Activated CD4-positive, alpha-beta T cell treated with anti-CD3 and anti-CD28 coated beads for 36 hours (primary cell): ENCODE measurements around the gene TMEM256. TPM values are rescaled to one million over a fixed set of nuclear protein-coding genes. Genes with fewer than 3 reads are reported as not detected.

Experiments used
- ATAC-seq: fragments of 200-7000 bp; cut with Tn5 transposase; one replicate; pipeline ENCODE4 v1.10.0; 2021; ENCODE audit warnings: mild to moderate bottlenecking, moderate library complexity
- CTCF ChIA-PET: fragments of 350-600 bp; sonication (Branson Sonifier 250); formaldehyde crosslinking; loops from one replicate; lab custom pipeline; 2021; ENCODE audit warnings: antibody characterized with exemption; lab: Charles Lee
- POLR2A ChIA-PET: fragments of 350-600 bp; sonication (Branson Sonifier 250); formaldehyde crosslinking; loops from one replicate; lab custom pipeline; 2021; ENCODE audit warnings: antibody characterized with exemption, inconsistent platforms; lab: Charles Lee
- DNase-seq: peaks from one replicate; pipeline ENCODE4 v3.0.0-alpha.2; 2020
- H3K27ac Mint-ChIP-seq: one replicate; pipeline ENCODE4 v1.8.0; 2021; ENCODE audit warnings: mixed read lengths
- H3K27me3 Mint-ChIP-seq: one replicate; pipeline ENCODE4 v1.8.0; 2021; ENCODE audit warnings: mixed read lengths
- H3K36me3 Mint-ChIP-seq: one replicate; pipeline ENCODE4 v1.8.0; 2021; ENCODE audit warnings: low read depth, mixed read lengths
- H3K4me1 Mint-ChIP-seq: one replicate; pipeline ENCODE4 v1.8.0; 2021; ENCODE audit warnings: mixed read lengths
- H3K4me3 Mint-ChIP-seq: one replicate; pipeline ENCODE4 v1.8.0; 2021; ENCODE audit warnings: mild to moderate bottlenecking, moderate library complexity, mixed read lengths
- H3K9me3 Mint-ChIP-seq: one replicate; pipeline ENCODE4 v1.8.0; 2021; ENCODE audit warnings: low read depth, mixed read lengths
- intact Hi-C, 2 experiments: fragments of 100-400 bp; cut with DNase I in 1 of 2; cut with micrococcal nuclease in 1 of 2; formaldehyde crosslinking; loops; one replicate each; pipeline versions ENCODE4 v1.14.2 to v1.15.1; 2022 to 2024; cut with DNase I, micrococcal nuclease
- total RNA-seq, 2 experiments: library from RNA; stranded (reverse); gene quantifications; one replicate each; pipeline ENCODE4 v1.2.3, GENCODE V29; 2021

The TMEM256 gene
- total RNA-seq, result 10 to 100 TPM; 55.8 to 58.1 TPM

DNA sequence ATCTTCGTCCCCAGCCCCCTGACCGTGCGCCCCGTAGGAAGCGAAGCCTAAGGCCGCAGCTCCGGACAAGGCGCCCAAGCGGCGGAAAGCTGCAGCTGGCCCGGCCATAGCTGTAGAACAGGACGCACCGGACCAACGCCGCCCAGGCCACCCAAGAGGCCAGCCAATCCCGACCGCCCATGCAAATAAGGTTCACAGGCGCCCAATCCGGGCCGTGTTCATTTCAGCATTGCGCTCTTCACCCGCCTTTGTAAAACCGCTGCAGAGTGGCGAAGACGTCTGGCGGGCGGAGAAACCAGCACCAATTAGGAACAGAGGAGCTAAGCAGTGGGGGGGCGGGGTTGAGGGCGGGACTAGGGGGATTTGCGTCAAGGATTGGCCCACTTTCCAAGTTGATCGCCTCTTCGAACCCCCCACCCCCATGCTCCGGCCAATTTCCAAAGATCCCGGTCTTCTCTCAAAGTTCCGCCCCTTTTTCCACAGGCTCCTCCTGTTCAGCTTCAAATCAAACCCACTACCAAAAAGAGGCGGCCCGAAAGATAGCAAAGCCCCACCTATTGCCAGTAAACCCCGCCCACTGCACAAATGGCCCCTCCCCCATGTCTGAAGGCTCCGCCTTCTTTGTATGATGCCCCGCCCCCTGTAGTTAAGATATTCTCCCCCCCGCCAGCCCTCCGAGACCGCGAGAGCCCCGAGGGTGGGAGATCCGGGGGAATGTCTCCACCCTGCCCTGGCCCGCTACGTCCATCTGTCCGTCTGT lies at the start of gene TMEM256:
Gene TMEM256, minus strand, starts transcription at position 121 of the 760 bp plus-strand sequence. Its CDS starts 13 bp downstream, at position 108.
- Mint-ChIP-seq H3K27me3 (peaks cover 2% of the 10 kb centered on the region), H3K9me3 (no peaks in the 10 kb centered on the region), H3K4me3 (peak within 1 kb of the TSS; percentile 89), H3K4me1 (peaks cover 16% of the 10 kb centered on the region), H3K36me3 (peaks cover 2% of the 10 kb centered on the region), H3K27ac (peak within 1 kb of the TSS; percentile 92)
- POLR2A ChIA-PET, result interaction anchor here (0.5 to 2.1 kb wide), 7 partner anchors 32 to 283 kb away, joined by 3 to 13 read pairs (median 3); partner anchors contain the start of genes POLR2A, TMEM102, TP53 and WRAP53
- peak; percentile 99 for DNase-seq
- ATAC-seq, result peak; percentile 94
- intact Hi-C loops, result loop anchor here (1.0 to 5.0 kb wide), 21 partner anchors 10 to 529 kb away; partner anchors contain the start of genes PLSCR3 (in 2 of the 2), POLR2A (in 2 of the 2), TMEM102 (in 2 of the 2) and CNTROB (in 1 of the 2)
- CTCF ChIA-PET, result interaction anchor here (0.5 to 1.5 kb wide), 10 partner anchors 10 to 453 kb away, joined by 3 to 13 read pairs (median 3); partner anchors contain the start of genes CYB5D1, NAA38, PLSCR3 and TMEM102

DNA sequence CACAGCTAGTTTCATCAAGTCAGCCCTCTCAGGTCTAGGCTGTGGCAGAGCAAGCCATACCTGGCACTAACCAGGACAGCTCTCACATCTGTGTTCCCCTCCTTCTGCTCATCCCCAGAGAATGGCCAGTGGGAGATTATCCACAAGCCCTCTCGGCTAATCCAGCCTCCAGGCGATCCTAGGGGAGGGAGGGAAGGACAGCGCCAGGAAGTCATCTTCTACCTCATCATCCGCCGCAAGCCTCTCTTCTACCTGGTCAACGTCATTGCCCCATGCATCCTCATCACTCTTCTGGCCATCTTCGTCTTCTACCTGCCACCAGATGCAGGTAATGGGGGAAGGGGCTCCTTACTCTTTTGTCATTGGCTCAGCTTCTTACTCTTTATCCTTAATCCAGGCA lies 44.6 kb upstream of the TMEM256 start:
- H3K9me3 Mint-ChIP-seq, result no peaks in the 10 kb centered on the region
- peaks cover 24% of the 10 kb centered on the region for H3K27me3 Mint-ChIP-seq
- peaks cover 19% of the 10 kb centered on the region for H3K4me1 Mint-ChIP-seq
- DNase-seq, result no peak
- ChIA-PET POLR2A (no interaction called here), CTCF (interaction anchor here (1.2 kb wide), 1 partner anchor 10 kb away, joined by 3 read pairs; no protein-coding TSS in a partner anchor)
- ATAC-seq, result no peak
- intact Hi-C loops, result no loop called here
- no peak overlapping the region for H3K27ac Mint-ChIP-seq
- peaks cover 6% of the 10 kb centered on the region for H3K36me3 Mint-ChIP-seq
- no peak overlapping the region for H3K4me3 Mint-ChIP-seq

DNA sequence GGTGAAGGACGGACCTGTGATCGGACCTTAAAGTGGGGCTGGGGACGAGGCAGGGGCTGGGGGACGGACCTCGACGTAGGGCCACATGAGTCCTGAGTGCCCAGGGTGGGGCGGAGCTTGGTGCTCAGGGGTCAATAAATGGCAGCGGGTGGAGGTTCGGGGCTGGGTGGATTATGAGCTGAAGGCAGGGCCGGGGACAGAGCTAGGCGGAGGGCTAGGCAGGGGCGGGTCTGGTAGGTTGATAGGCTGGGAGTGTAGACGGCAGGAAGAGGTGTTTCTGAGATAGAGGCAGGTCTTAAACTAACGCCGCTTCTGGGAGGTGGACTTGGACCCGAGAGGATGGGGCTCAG lies 41.7 kb upstream of the TMEM256 start:
- H3K27me3 Mint-ChIP-seq, result peaks cover 38% of the 10 kb centered on the region
- H3K27ac Mint-ChIP-seq, result no peak overlapping the region
- ATAC-seq (peak; percentile 73), DNase-seq (peak; percentile 51)
- intact Hi-C loops, result no loop called here
- peaks cover 20% of the 10 kb centered on the region for H3K4me1 Mint-ChIP-seq
- H3K9me3 Mint-ChIP-seq, result no peaks in the 10 kb centered on the region
- H3K4me3 Mint-ChIP-seq, result peak overlapping the region; percentile 47
- peaks cover 6% of the 10 kb centered on the region for H3K36me3 Mint-ChIP-seq
- ChIA-PET CTCF (interaction anchor here (0.6 to 2.4 kb wide), 7 partner anchors 9 to 400 kb away, joined by 3 to 16 read pairs (median 5); partner anchors contain the start of genes CD68, SOX15 and TP53), POLR2A (interaction anchor here (0.9 kb wide), 1 partner anchor 47 kb away, joined by 3 read pairs; no protein-coding TSS in a partner anchor)

DNA sequence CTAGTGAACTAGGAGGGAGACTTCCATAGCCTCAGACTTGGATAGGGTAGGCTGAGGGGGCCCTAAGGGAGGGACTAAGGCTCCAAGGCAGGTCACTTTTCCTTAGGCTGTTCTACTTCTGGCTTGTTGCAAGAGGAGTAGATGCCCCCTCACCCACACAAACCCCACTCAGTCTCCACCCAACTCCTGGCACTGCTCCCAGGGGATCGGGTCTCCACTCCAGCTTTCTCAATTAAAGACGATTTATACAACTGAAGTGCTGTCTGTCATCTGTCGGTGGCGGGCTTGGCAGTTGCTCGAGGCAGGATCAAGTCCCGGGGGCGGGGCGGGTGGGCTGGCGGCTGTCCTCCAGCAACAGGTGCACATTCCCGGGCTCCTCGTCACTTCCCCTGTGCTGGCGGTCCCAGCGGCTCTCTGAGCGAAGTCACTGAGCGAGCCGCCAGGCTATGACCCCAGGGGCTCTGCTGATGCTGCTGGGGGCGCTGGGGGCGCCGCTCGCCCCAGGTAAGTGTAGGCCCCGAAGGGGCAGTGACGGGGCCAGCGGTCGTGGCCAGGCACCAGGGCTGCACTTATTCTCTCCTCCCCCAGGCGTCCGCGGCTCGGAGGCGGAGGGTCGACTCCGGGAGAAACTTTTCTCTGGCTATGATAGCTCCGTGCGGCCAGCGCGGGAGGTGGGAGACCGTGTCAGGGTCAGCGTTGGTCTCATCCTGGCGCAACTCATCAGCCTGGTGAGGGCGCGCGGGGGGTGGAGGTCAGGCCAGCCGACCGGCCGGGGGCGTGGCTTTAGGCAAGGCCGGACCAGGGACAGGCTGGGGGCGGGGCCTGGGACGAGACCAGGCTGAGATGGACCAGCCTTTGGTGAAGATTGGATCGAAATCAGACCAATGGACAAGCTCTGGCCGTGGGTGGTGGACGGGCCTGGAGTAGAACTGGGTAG lies 41.1 kb upstream of the TMEM256 start, which contains the start of gene CHRNB1:
Gene CHRNB1, plus strand, starts transcription at position 380 of the 937 bp plus-strand sequence. Its CDS starts 67 bp downstream, at position 447.
- H3K27ac Mint-ChIP-seq, result no peak within 1 kb of the TSS
- POLR2A ChIA-PET, result interaction anchor here (0.6 to 0.9 kb wide), 3 partner anchors 47 to 132 kb away, joined by 3 read pairs; no protein-coding TSS in a partner anchor
- peaks cover 26% of the 10 kb centered on the region for H3K4me1 Mint-ChIP-seq
- DNase-seq (peak; percentile 31), ATAC-seq (peak; percentile 6)
- CTCF ChIA-PET, result interaction anchor here (0.6 to 2.4 kb wide), 16 partner anchors 8 to 399 kb away, joined by 3 to 16 read pairs (median 4); partner anchors contain the start of genes CD68, PLSCR3, SOX15 and TMEM256
- intact Hi-C loops, result no loop called here
- H3K4me3 Mint-ChIP-seq, result peak within 1 kb of the TSS; percentile 47
- H3K9me3 Mint-ChIP-seq, result no peaks in the 10 kb centered on the region
- H3K36me3 Mint-ChIP-seq, result peaks cover 6% of the 10 kb centered on the region
- peaks cover 43% of the 10 kb centered on the region for H3K27me3 Mint-ChIP-seq

DNA sequence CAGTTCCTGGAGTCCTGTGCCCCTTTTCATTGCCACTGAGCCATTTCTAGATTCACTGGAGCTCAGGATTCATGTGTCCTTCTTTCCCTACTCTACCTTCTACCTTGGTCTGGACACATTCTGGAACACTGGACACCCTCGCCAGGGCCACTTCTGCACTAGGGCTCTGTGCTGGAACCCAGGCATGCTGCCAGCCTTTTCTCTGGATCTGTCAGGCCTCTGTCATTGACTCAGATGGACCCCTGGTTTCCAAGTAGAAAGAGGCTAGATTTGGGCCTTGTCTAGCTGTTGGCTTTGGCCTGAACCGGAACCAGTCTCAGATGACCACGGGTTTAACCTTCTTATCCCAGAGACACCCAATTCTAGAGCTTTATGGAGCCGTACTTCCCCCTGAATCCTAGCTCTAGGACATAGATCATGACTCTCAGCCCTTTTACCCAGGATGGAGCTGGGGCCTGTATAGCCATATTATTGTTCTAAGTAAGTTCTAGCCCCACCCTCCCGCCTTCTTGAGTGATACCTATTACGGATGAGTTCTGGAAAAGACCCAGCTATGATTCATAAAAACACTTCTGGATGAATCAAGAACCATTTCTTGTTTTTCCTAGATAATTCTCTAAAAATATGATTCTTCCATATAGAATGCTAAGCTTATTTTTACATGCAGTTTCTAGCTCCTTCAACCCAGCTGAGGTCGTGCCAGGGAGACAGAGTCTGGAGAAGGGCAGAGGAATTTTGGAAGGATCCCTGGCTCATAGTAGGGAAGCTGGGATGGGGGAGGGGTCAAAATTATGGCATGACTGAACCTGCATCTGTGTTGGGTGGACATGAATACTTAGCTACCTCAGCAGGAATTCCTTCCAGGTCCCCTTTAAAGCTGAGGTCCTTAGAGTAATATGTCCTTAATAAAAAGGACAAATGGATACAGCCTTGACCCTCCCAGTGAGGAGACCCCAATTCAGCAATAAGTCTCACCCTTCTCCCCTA lies 39.9 kb upstream of the TMEM256 start:
- H3K9me3 Mint-ChIP-seq, result no peaks in the 10 kb centered on the region

DNA sequence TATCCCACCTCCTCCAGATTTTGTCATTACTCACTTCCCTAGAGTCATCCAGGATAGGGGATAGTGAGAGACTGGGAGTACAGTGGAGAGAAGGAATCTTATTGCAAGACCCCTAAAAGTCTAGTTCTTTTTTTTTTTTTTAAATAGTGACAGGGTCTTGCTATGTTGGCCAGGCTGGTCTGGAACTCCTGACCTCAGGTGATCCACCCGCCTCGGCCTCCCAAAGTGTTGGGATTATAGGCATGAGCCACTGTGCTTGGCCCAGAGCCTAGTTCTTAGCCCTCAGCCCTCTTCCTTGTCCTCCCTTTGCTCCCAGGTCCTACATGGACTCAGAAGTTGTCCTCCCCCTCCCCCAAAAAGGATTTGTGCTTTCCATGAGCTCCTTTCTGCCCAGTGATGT lies 38.2 kb upstream of the TMEM256 start:
- H3K27me3 Mint-ChIP-seq, result peaks cover 49% of the 10 kb centered on the region
- ATAC-seq, result no peak
- no peak overlapping the region for H3K27ac Mint-ChIP-seq
- peaks cover 41% of the 10 kb centered on the region for H3K4me1 Mint-ChIP-seq
- intact Hi-C loops, result no loop called here
- ChIA-PET CTCF (interaction anchor here (1.3 to 2.8 kb wide), 3 partner anchors 87 to 119 kb away, joined by 3 to 10 read pairs (median 4); partner anchors contain the start of genes NEURL4 and SENP3), POLR2A (interaction anchor here (0.6 to 0.7 kb wide), 3 partner anchors 42 to 70 kb away, joined by 3 to 7 read pairs (median 6); partner anchors contain the start of gene POLR2A)
- H3K9me3 Mint-ChIP-seq, result no peaks in the 10 kb centered on the region
- H3K36me3 Mint-ChIP-seq, result peaks cover 12% of the 10 kb centered on the region
- no peak for DNase-seq
- no peak overlapping the region for H3K4me3 Mint-ChIP-seq

More for the DNA sequence above, 39.9 kb upstream of the TMEM256 start:
- DNase-seq, result no peak
- Mint-ChIP-seq H3K4me1 (peaks cover 32% of the 10 kb centered on the region), H3K4me3 (no peak overlapping the region), H3K27me3 (peaks cover 48% of the 10 kb centered on the region), H3K27ac (no peak overlapping the region), H3K36me3 (peaks cover 6% of the 10 kb centered on the region)
- no peak for ATAC-seq
- intact Hi-C loops, result no loop called here
- ChIA-PET POLR2A (interaction anchor here (0.7 to 1.1 kb wide), 2 partner anchors 49 to 131 kb away, joined by 3 read pairs; partner anchors contain the start of gene PLSCR3), CTCF (interaction anchor here (0.7 to 1.7 kb wide), 16 partner anchors 10 to 398 kb away, joined by 3 to 16 read pairs (median 4); partner anchors contain the start of genes PLSCR3, SOX15, TMEM256 and TNFSF13)

DNA sequence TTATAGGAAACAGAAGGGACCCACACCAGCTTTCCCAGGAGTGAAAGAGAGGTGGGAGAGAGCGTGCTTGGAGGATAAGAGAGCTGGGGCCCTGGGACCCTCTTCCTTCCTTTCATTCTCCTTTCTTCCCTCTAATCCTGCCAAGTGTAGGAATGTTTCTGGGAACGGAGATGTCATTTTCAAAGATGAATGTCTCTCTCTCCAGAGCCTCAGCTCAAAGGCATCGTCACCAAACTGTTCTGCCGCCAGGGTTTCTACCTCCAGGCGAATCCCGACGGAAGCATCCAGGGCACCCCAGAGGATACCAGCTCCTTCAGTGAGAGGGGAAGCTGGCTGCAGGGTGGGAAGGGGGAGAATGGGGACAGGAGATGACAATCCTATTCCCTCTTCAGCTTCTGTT lies 37.4 kb upstream of the TMEM256 start:
- POLR2A ChIA-PET, result interaction anchor here (0.7 to 1.0 kb wide), 4 partner anchors 37 to 401 kb away, joined by 3 read pairs; partner anchors contain the start of gene POLR2A
- DNase-seq (no peak), ATAC-seq (no peak)
- intact Hi-C loops, result loop anchor here in 1 of 2 experiments (2.0 kb wide), 1 partner anchor 36 kb away; no protein-coding TSS in a partner anchor
- Mint-ChIP-seq H3K27me3 (peaks cover 44% of the 10 kb centered on the region), H3K4me3 (no peak overlapping the region), H3K36me3 (peaks cover 13% of the 10 kb centered on the region), H3K4me1 (peaks cover 44% of the 10 kb centered on the region), H3K9me3 (no peaks in the 10 kb centered on the region), H3K27ac (no peak overlapping the region)
- CTCF ChIA-PET, result interaction anchor here (0.6 to 2.8 kb wide), 8 partner anchors 12 to 120 kb away, joined by 3 to 10 read pairs (median 4); partner anchors contain the start of genes NEURL4, SENP3 and SLC35G6

DNA sequence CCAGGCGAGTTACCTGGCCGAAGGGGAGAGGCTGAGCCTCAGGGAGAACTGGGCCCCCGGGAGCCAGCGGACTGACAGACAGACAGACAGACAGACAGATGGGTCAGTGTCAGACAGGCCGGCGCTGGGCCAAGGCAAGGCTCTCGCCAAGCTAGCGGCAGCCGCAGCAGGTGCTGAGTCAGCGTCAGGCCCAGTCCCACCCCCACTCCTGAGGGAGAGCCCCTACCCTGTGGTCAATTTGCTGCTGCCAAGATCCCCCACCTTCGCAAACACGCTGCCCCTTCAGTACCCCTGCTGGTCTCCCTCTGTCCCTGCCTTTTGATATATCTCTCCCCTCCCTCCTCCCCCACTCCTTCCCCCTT lies 36.9 kb upstream of the TMEM256 start:
- Mint-ChIP-seq H3K36me3 (peaks cover 13% of the 10 kb centered on the region), H3K4me1 (peaks cover 43% of the 10 kb centered on the region), H3K27ac (no peak overlapping the region), H3K27me3 (peaks cover 41% of the 10 kb centered on the region), H3K4me3 (peak overlapping the region; percentile 79), H3K9me3 (no peaks in the 10 kb centered on the region)
- CTCF ChIA-PET, result interaction anchor here (0.6 to 2.8 kb wide), 8 partner anchors 13 to 233 kb away, joined by 3 to 10 read pairs (median 3); partner anchors contain the start of genes SENP3 and SLC35G6
- no peak for ATAC-seq
- intact Hi-C loops, result loop anchor here in 1 of 2 experiments (2.0 kb wide), 1 partner anchor 36 kb away; no protein-coding TSS in a partner anchor
- POLR2A ChIA-PET, result interaction anchor here (0.7 to 1.0 kb wide), 4 partner anchors 14 to 402 kb away, joined by 3 read pairs; no protein-coding TSS in a partner anchor
- DNase-seq, result peak; percentile 62
